Neutrophil (primary cell): Measurements from ENCODE around the gene SEL1L.
"Not testable (repeated sequence)": the region's sequence is repeated elsewhere in the genome, so short reads cannot be mapped to it uniquely, and the experiment has no call there.

Source experiments
- H3K27ac ChIP-seq: fragments of 200-600 bp; sonication (generic); 2 replicates; pipeline ENCODE4 v1.5.1; 2016; ENCODE audit warnings: mild to moderate bottlenecking, moderate library complexity
- H3K27me3 ChIP-seq: fragments of 200-600 bp; sonication (generic); 2 replicates; pipeline ENCODE4 v1.6.0; 2016; ENCODE audit warnings: mild to moderate bottlenecking
- H3K36me3 ChIP-seq: fragments of 200-600 bp; sonication (generic); 2 replicates; pipeline ENCODE4 v1.5.1; 2017
- H3K4me1 ChIP-seq, 2 experiments: fragments of 200-600 bp in 1 of 2; sonication (generic) in 1 of 2; 1 replicate in 1 of 2; 2 replicates in 1 of 2; pipeline versions ENCODE4 v1.5.1 to v1.6.1; 2013 to 2016; ENCODE audit warnings: low read depth in 1 of 2, low read length in 1 of 2, mild to moderate bottlenecking in 1 of 2, moderate library complexity in 1 of 2; ENCODE audit not compliant: control insufficient read depth in 1 of 2, insufficient read depth in 1 of 2
- H3K4me3 ChIP-seq, 2 experiments: fragments of 200-600 bp in 1 of 2; sonication (generic) in 1 of 2; 1 replicate in 1 of 2; 2 replicates in 1 of 2; pipeline ENCODE4 v1.5.1; 2013 to 2016; ENCODE audit warnings: low read depth in 1 of 2, low read length in 1 of 2, mild to moderate bottlenecking in 1 of 2, moderate library complexity in 1 of 2
- H3K9me3 ChIP-seq: fragments of 200-600 bp; sonication (generic); 2 replicates; pipeline ENCODE4 v1.5.1; 2016
- TF ChIP-seq, protein P1 (sequence below): fragments of 200-600 bp; sonication (generic); IDR thresholded peaks from 2 replicates; pipeline ENCODE4 v1.5.1; 2016; ENCODE audit warnings: antibody characterized with exemption

SEL1L gene

DNA sequence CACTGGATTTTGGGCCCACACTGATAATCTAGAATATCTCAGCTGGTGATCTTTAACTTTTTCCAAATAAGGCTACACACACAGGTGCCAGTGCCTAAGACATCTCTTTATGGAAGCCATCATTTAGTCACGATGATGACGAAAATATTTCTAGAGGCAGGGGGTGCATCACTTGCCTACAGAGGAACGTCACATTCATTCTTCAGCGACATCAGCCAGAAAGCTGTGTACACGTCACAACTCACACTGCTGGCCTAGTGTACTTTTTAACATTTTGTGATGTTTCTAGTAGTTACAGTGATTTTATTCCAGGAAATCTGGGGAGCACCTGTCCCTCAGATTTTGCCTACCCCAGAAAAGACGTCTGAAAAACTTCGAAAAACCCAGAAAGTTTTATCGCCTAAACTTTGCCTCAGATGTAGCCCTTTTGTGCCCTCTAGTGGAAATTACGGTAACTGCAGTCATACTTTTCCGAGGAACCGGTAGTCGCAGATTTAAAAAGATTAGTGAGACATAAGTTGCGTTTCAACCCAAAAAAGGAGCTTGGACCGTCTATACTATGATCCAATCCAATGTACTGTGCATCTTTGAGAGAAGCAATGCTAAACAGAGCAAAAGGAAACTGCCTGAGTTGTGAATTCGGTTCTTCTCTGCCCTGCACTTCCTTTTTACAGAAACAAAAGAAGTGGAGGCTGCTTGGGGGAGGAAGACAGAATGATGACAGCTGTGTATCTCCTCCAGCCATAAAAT lies 69.2 kb downstream of the SEL1L start:
- H3K4me3 ChIP-seq = peak overlapping the region; percentile 63 to 64
- TF ChIP-seq, protein P1, sequence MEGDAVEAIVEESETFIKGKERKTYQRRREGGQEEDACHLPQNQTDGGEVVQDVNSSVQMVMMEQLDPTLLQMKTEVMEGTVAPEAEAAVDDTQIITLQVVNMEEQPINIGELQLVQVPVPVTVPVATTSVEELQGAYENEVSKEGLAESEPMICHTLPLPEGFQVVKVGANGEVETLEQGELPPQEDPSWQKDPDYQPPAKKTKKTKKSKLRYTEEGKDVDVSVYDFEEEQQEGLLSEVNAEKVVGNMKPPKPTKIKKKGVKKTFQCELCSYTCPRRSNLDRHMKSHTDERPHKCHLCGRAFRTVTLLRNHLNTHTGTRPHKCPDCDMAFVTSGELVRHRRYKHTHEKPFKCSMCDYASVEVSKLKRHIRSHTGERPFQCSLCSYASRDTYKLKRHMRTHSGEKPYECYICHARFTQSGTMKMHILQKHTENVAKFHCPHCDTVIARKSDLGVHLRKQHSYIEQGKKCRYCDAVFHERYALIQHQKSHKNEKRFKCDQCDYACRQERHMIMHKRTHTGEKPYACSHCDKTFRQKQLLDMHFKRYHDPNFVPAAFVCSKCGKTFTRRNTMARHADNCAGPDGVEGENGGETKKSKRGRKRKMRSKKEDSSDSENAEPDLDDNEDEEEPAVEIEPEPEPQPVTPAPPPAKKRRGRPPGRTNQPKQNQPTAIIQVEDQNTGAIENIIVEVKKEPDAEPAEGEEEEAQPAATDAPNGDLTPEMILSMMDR = peak; percentile 84

DNA sequence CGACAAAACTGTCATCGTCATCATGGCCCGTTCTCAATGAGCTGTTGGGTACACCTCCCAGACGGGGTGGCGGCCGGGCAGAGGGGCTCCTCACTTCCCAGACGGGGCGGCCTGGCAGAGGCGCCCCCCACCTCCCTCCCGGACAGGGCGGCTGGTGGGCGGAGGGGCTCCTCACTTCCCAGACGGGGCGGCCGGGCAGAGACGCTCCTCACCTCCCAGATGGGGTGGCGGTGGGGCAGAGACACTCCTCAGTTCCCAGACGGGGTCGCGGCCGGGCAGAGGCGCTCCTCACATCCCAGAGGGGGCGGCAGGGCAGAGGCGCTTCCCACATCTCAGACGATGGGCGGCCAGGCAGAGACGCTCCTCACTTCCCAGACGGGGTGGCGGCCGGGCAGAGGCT lies 71.3 kb downstream of the SEL1L start:
- H3K36me3 ChIP-seq, H3K27ac ChIP-seq: not testable (repeated sequence)

More for the DNA sequence above, 69.2 kb downstream of the SEL1L start:
- H3K27ac ChIP-seq = peak overlapping the region; percentile 60
- H3K4me1 ChIP-seq = peaks cover 0 to 4% of the 10 kb centered on the region in 2 experiments
- no peaks in the 10 kb centered on the region for H3K36me3 ChIP-seq
- H3K27me3 ChIP-seq = no peaks in the 10 kb centered on the region
- H3K9me3 ChIP-seq = no peaks in the 10 kb centered on the region

DNA sequence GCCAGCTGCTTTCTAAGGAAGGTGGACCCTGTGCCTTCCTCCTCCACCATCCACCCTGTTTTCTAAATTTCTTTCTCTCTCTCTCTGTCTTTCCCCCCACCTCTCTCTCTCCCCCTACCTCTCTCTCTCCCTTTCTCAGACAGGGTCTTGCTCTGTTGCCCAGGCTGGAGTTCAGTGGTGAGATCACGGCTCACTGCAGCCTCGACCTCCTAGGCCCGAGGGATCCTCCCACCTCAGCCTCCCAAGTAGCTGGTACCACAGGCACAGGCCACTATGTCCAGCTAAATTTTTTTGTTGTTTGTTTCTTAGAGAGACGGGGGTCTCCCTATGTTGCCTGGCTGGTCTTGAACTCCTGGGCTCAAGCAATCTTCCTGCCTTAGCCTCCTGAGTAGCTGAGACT lies 73.7 kb downstream of the SEL1L start:
- Histone ChIP-seq H3K27ac (no peak overlapping the region), H3K36me3 (no peaks in the 10 kb centered on the region), H3K27me3 (no peaks in the 10 kb centered on the region), H3K4me1 (peaks cover 0 to 3% of the 10 kb centered on the region in 2 experiments), H3K9me3 (no peaks in the 10 kb centered on the region), H3K4me3 (no peak overlapping the region)
- TF ChIP-seq, protein P1 = no peak

More for the DNA sequence above, 71.3 kb downstream of the SEL1L start:
- not testable (repeated sequence) for H3K4me3 ChIP-seq, H3K4me1 ChIP-seq, H3K9me3 ChIP-seq, H3K27me3 ChIP-seq

DNA sequence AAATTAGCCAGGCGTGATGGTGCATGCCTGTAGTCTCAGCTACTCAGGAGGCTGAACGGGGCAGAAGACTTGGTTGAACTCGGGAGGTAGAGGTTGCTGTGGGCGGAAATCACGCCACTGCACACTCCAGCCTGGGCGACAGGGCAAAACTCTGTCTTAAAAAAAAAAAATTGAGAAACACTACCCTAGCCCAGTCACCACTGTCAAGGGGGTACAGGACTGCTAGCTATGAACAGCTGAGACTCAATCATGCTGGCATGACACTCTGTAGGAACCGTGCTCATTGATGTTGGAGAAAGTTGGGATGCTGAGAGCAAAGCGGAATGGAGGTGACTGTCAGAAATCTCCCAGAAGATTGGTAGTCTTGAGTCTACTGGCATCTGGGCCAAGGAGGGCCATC lies 75.3 kb downstream of the SEL1L start:
- H3K4me3 ChIP-seq = no peak overlapping the region
- no peaks in the 10 kb centered on the region for H3K36me3 ChIP-seq
- H3K27ac ChIP-seq = no peak overlapping the region
- TF ChIP-seq, protein P1 = no peak
- H3K4me1 ChIP-seq = no peaks in the 10 kb centered on the region
- no peaks in the 10 kb centered on the region for H3K9me3 ChIP-seq
- H3K27me3 ChIP-seq = no peaks in the 10 kb centered on the region

DNA sequence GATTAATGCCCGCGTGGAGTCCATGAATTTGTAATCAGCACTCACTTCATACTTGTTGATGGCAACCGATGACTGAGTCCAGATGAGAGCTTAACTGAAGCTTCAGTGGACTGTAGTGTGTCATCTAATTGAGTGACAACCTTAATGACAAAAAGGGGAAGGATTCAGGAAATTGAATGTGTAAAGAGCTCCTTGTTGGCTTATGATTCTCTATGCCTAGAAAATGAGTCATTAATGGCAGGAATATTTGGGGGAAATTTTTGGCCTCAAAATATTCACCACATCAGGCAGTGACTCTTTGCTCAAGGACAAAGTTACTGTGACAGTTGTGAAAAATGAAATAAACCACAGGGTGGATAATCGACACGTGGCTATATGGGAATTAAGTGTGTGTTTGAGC lies 78.3 kb downstream of the SEL1L start:
- no peaks in the 10 kb centered on the region for H3K27me3 ChIP-seq
- no peak overlapping the region for H3K4me3 ChIP-seq
- no peaks in the 10 kb centered on the region for H3K9me3 ChIP-seq
- H3K27ac ChIP-seq = no peak overlapping the region
- peaks cover 0 to 3% of the 10 kb centered on the region in 2 experiments for H3K4me1 ChIP-seq
- TF ChIP-seq, protein P1 = no peak
- no peaks in the 10 kb centered on the region for H3K36me3 ChIP-seq

DNA sequence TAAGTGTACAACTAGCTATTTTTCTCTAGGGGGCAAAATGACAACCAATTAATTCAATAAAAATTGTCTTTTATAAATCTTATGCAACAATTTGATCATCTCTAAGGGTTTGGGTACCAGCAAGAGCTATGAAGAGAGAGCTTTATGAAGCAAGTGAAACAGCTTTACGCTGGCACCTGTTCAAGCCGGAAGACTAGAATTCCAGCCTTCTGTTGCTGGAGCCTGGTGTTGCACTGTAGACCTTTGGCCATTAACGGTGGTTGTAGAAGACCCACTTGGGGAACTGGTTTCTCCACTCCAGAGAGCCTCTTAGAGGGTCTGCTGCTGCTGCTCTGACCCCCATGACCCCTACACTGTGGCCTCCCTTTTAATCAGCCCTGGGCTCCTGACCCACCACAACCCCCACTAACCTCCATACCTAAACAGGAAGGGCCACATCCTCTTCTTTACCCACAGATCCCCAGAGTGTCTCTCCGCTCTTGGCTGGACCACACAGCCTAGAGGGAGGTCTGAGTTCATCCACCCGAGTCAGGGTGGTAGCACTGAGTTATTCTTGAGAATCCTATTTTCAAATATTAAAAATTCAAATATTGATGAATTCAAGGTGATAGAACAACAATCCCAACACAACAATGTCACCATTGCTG lies 79.0 kb downstream of the SEL1L start:
- no peak overlapping the region for H3K27ac ChIP-seq
- TF ChIP-seq, protein P1 = no peak
- no peaks in the 10 kb centered on the region for H3K27me3 ChIP-seq
- peaks cover 0 to 3% of the 10 kb centered on the region in 2 experiments for H3K4me1 ChIP-seq
- H3K36me3 ChIP-seq = no peaks in the 10 kb centered on the region
- no peak overlapping the region for H3K4me3 ChIP-seq
- no peaks in the 10 kb centered on the region for H3K9me3 ChIP-seq
